GM12874 (cell line): Measurements from ENCODE around the gene UBL7.

Experiments used
- CTCF ChIP-seq: IDR thresholded peaks from 2 replicates; pipeline ENCODE4 v1.5.1; 2011; ENCODE audit warnings: low read depth, mild to moderate bottlenecking, control low read depth, low read length, moderate library complexity; ENCODE audit not compliant: insufficient read depth

Gene UBL7

DNA sequence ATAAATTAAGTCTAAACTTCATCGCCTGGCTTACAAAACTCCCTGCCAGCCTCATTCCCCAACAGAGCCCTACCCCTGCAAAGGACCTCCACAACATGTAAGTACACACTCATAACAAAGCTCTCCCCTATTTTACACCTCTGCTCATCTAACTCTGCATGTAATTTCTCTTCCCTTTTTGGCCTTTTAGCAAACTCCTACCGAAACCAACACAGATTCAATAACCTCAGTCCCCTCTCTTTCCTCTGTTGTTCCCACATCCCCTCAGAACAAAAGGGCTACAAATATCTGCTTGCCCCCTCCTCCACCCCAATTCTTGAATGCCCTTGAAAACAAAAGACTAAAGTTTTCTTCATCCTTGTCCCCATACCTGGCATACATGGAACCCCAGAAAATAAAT lies 662 bp downstream of the UBL7 start:
- TF ChIP-seq CTCF: no peak

DNA sequence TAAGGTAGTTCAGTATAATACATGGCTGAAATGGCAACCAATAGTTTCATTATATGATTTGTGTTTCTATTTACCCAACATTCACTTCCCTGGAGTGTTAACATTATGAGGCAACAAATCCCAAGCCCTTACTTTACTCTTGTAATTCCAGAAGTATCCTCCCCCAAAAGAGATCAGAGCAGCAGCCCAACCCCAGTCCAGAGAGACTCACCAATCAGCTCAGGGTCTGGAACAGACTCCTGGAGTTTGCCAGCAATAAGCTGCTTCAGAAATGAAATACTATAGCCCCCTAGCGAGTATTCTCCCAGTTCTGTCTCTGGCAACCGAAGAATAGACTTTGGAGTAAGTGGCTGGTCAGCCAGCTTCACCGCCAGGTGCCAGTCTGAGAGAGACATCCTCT lies 2.5 kb downstream of the UBL7 start:
- no peak for TF ChIP-seq CTCF

DNA sequence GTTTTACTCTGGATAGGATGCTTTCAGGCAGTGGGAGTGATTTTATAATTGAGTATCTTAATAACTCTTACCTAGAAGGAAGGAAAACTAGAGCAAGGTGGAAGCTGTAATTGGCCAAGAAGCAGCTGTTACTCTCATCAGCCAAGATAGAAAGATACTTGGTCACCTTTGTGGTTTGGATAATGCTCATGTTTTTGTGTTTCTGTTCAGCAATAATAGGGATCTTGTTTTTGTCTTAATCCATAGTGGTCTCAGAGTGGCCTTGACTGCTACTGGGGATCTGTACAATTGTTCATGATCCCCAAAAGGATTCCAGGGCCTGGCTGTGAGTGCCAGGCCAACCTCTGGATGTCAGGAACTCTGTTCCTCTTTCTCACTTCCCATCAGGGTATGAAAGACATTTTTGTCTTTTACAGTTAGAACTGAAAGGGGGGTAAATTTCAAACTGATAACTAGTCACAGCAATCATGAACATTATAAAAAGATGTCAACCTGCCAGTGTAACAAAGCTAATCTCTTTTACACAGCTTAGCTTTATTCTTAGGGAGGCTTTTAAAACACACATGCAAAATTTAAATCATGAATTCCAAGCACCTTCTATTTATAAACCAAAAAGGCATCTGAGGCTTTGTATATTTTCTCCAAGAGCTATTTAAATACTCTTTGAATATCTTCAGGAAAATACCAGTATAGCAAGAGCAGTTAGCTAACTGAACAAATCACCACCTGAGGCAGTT lies 6.0 kb downstream of the UBL7 start:
- no peak for TF ChIP-seq CTCF

DNA sequence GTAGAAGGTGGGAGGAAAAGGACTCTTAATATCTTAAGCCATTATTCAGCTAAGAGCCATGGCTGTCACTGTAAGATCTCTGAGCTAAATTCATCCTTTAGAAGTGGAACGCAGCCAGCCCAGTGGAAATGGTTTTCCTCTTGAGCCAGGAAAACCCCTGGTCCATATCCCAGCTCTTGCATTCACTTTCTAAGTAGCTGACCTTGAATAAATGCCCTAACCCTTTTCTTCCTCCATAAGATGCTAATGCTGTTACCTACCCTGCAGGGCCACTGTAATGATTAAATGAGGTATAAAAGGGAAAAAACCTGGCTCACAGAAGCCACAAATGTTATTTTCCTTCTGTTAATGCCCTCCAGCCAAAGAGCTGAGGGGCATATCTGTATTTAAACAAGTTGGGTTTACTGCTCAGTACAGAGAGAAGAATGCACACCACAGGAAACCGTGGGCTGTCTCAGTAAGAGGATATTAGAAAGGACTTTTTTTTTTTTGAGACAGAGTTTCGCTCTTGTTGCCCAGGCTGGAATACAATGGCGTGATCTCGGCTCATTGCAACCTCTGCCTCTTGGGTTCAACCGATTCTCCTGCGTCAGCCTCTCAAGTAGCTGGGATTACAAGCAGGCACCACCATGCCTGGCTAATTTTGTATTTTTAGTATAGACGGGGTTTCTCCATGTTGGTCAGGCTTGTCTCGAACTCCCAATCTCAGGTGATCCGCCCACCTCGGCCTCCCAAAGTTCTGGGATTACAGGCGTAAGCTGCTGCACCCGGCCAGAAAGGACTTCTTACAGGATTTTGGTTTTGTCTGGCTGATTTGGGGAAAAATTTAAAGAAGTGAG lies 6.8 kb downstream of the UBL7 start:
- no peak for TF ChIP-seq CTCF

- TF ChIP-seq CTCF: no peak
These were observed 8.8 kb downstream of the UBL7 start for GRCh38 chr15:74451861-74452835.

- no peak for TF ChIP-seq CTCF
These were observed 9.6 kb downstream of the UBL7 start for GRCh38 chr15:74451322-74451721.
